K562 (cell line): ENCODE data around the gene SYT8. TPM values are rescaled to one million over a fixed set of nuclear protein-coding genes. Genes with fewer than 3 reads are reported as not detected.

Source experiments
- ASH1L ChIP-seq: fragments of 450-650 bp; IDR thresholded peaks from 2 replicates; pipeline ENCODE4 v1.6.1; 2018; ENCODE audit warnings: borderline replicate concordance, mild to moderate bottlenecking, low read depth; ENCODE audit not compliant: partially characterized antibody
- CCNT2 ChIP-seq: IDR thresholded peaks from 2 replicates; pipeline ENCODE4 v1.6.1; 2011; ENCODE audit warnings: borderline replicate concordance, low read depth, mild to moderate bottlenecking, moderate library complexity, mixed read lengths, low read length; ENCODE audit not compliant: insufficient read length; ENCODE audit errors: extremely low read depth
- CEBPB ChIP-seq: fragments of 450-650 bp; IDR thresholded peaks from 2 replicates; pipeline ENCODE4 v1.6.1; 2016; ENCODE audit warnings: missing genetic modification characterization, missing compliant biosample characterization
- GTF3C2 ChIP-seq: IDR thresholded peaks from 3 replicates; pipeline ENCODE4 v1.6.1; 2011; ENCODE audit warnings: borderline replicate concordance, mild to moderate bottlenecking, moderate library complexity; ENCODE audit not compliant: insufficient read length; ENCODE audit errors: extremely low read depth
- HOXB6 ChIP-seq: fragments of 250-450 bp; sonication (Bioruptor Pico); IDR thresholded peaks from 2 replicates; pipeline ENCODE4 v1.5.1; 2022; ENCODE audit warnings: mild to moderate bottlenecking, borderline replicate concordance
- KDM2B ChIP-seq: fragments of 250-450 bp; sonication (Bioruptor Pico); IDR thresholded peaks from 2 replicates; pipeline ENCODE4 v1.8.0; 2021; ENCODE audit warnings: mild to moderate bottlenecking, moderate library complexity
- NFE2L1 ChIP-seq: fragments of 450-650 bp; IDR thresholded peaks from 2 replicates; pipeline ENCODE4 v1.6.1; 2016; ENCODE audit warnings: missing genetic modification characterization, low read depth, mild to moderate bottlenecking, missing compliant biosample characterization, moderate library complexity, borderline replicate concordance
- SMARCC2 ChIP-seq: fragments of 450-650 bp; IDR thresholded peaks from 2 replicates; pipeline ENCODE4 v1.6.1; 2017; ENCODE audit warnings: antibody characterized with exemption, moderate library complexity, mild to moderate bottlenecking, low read depth
- TCF15 ChIP-seq: fragments of 250-450 bp; sonication (Bioruptor Pico); IDR thresholded peaks from 2 replicates; pipeline ENCODE4 v1.8.0; 2022; ENCODE audit warnings: moderate library complexity, mild to moderate bottlenecking, inconsistent platforms
- USF2 ChIP-seq: sonication (generic); formaldehyde crosslinking; IDR thresholded peaks from 2 replicates; pipeline ENCODE4 v1.5.0; 2020; ENCODE audit warnings: missing genetic modification reagents
- ZBTB2 ChIP-seq: fragments of 450-650 bp; IDR thresholded peaks from 2 replicates; pipeline ENCODE4 v1.6.1; 2016; ENCODE audit warnings: antibody characterized with exemption
- polyA plus RNA-seq, 8 experiments: library from polyadenylated mRNA; depleted of rRNA in 4 of 8; stranded (reverse) in 5 of 8; unstranded in 3 of 8; fragments of >200 nt; fragmentation: Nextera tagmentation in 2 of 8; fragmentation: Illumina TruSeq in 1 of 8; extraction: Ambion mirVana in 2 of 8; extraction: Trizol in 1 of 8; gene quantifications; 2 replicates each; pipeline versions ENCODE4 v1.2.1 to v1.2.3, GENCODE V29; 2011 to 2014; ENCODE audit warnings: inconsistent platforms in 1 of 8, missing spikeins in 1 of 8
- total RNA-seq, 7 experiments: library from RNA; depleted of rRNA in 6 of 7; stranded (reverse); fragments of >200 nt in 6 of 7; fragmentation: Illumina TruSeq in 2 of 7; extraction: Trizol in 2 of 7; gene quantifications; 2 replicates each; pipeline versions ENCODE4 v1.2.1 to v1.2.3, GENCODE V29; 2011 to 2021; ENCODE audit warnings: low replicate concordance in 1 of 7

SYT8 gene
- total and polyA plus RNA-seq, 9 of the 15 experiments (the other 6 are each of a cell fraction or from before 2014, with no cell fraction given) = not detected

GRCh38 chr11:1797391-1798125 is 37.2 kb upstream of the SYT8 start (continued):
- TF ChIP-seq USF2 (CRISPR knock-in tag) = no peak
- no peak for TF ChIP-seq KDM2B (CRISPR knock-in tag)
- TF ChIP-seq ASH1L = no peak
- TF ChIP-seq HOXB6 = no peak
- TF ChIP-seq GTF3C2 = no peak
- no peak for TF ChIP-seq TCF15
- TF ChIP-seq ZBTB2 = no peak
- TF ChIP-seq NFE2L1 (tag) = no peak
- no peak for TF ChIP-seq CEBPB
- TF ChIP-seq SMARCC2 = no peak
- no peak for TF ChIP-seq CCNT2
